GM20000 (cell line): Measurements from ENCODE around the gene RIN2.
"Not testable (repeated sequence)": the region's sequence is repeated elsewhere in the genome, so short reads cannot be mapped to it uniquely, and the experiment has no call there.

ENCODE experiments used
- DNase-seq: peaks from one replicate; pipeline ENCODE4 v3.0.0; 2012; ENCODE audit warnings: low spot score
- CTCF ChIP-seq: IDR thresholded peaks from 2 replicates; pipeline ENCODE4 v1.5.1; 2012; ENCODE audit warnings: mild to moderate bottlenecking, control low read depth; ENCODE audit errors: extremely low read depth, missing control alignments

The RIN2 gene

DNA sequence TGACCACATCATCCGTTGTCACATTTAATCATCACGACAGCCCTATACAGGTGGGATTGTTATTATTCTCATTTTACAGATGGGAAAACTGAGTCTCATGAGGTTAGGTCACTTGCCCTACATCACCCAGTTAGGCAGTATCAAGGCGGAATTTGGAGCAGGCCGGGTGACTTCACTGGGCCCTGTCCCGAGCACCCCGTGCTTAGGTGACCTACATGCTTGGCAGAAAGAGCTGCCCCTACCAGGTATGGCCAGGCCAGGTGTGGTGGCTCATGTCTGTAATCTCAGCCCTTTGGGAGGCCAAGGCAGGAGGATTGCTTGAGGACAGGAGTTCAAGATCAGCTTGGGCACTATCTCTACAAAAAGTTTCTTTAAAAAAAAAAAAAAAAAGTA is 44.0 kb downstream of the RIN2 start:
- TF ChIP-seq CTCF, result no peak
- no peak for DNase-seq

DNA sequence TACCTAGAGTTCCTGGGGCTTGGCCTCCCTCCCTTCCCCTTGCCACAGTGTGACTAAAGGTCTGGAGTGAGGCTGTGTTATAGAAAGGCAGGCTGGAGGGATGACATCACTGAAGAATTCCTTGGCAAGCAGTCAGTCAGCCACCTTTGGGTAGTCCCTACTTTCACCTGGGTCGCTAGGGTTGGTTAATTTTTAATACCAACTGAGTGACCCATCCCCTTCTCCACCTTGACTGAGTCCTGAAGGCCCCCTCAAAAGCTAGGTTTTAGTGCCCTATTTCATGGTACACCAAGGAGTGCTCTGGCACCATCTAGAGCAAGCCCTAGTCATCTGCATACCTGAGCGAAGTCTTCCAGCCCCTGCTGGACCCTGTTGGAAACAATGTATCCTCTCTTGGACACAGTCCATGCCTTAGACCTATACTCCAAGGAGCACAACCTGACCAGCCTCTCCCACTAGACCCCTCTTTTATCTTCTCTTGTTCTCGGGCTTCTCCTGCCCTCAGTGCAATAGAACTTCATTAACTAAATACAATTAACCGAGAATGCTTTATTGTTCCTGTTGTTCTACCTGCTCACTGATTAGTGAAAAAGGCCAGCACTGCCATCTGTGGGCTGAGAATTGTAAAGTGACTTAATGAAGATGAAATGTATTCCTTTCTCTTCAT is 44.6 kb downstream of the RIN2 start:
- TF ChIP-seq CTCF, result no peak

DNA sequence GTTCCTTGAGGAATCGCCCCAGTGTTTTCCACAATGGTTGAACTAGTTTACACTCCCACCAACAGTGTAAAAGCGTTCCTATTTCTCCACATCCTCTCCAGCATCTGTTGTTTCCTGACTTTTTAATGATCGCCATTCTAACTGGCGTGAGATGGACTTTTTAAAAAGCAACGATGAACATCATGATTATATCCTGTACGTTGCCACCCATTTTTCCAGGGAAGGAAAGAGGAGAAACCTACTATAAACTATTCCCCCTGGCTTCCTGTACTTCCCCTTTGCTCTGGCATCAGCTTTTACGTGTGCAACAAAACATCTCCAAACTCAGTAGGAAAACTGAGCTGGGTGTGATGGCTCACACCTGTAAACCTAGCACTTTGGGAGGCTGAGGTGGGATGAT is 48.2 kb downstream of the RIN2 start:
- not testable (repeated sequence) for DNase-seq

More for the DNA sequence above, 44.6 kb downstream of the RIN2 start:
- DNase-seq, result no peak

DNA sequence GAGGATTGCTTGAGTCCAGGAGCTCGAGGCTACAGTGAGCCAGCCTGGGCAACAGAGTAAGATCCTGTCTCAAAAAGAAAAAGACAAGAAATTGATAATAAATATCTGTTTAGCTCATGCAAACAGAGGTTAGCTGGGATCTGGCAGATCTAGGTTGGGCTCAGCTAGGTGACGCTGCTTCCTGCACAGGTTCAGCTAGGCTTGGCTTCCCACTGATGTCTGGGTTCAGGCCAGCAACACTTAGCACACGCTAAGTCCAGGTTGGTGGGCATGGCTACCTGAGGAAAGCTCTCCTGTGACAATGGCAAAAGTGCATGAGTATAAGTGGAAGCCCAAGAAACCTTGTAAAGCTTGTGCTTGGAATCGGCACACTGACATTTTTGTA is 48.7 kb downstream of the RIN2 start:
- no peak for DNase-seq
- TF ChIP-seq CTCF, result no peak

- DNase-seq, result no peak
- no peak for TF ChIP-seq CTCF
These were observed 49.3 kb downstream of the RIN2 start for GRCh38 chr20:19807191-19807945.
